HG03135 (cell line): ENCODE results near the gene RPH3AL.

Experiments used
- ATAC-seq: cut with Tn5 transposase; IDR thresholded peaks from one replicate; pipeline ENCODE4 v1.9.1; 2021; ENCODE audit warnings: mild to moderate bottlenecking, moderate library complexity; ENCODE audit not compliant: unreplicated experiment

RPH3AL gene

GRCh38 chr17:337022-337420 is 15.6 kb downstream of the RPH3AL start:
- no peak for ATAC-seq

GRCh38 chr17:336110-337021 is 16.2 kb downstream of the RPH3AL start:
- no peak for ATAC-seq

GRCh38 chr17:335691-336090 is 16.9 kb downstream of the RPH3AL start:
- no peak for ATAC-seq

- no peak for ATAC-seq
These were observed 17.6 kb downstream of the RPH3AL start for GRCh38 chr17:334974-335481.

- ATAC-seq, result no peak
These were observed 18.8 kb downstream of the RPH3AL start for GRCh38 chr17:333626-334396.

GRCh38 chr17:332558-333322 is 19.9 kb downstream of the RPH3AL start:
- no peak for ATAC-seq

GRCh38 chr17:332023-332422 is 20.6 kb downstream of the RPH3AL start:
- no peak for ATAC-seq

- no peak for ATAC-seq
These were observed 21.5 kb downstream of the RPH3AL start for GRCh38 chr17:330993-331701.

GRCh38 chr17:329784-330420 is 22.7 kb downstream of the RPH3AL start:
- no peak for ATAC-seq

GRCh38 chr17:327971-328370 is 24.6 kb downstream of the RPH3AL start:
- no peak for ATAC-seq

GRCh38 chr17:327296-327695 is 25.3 kb downstream of the RPH3AL start:
- no peak for ATAC-seq

GRCh38 chr17:326010-326621 is 26.5 kb downstream of the RPH3AL start:
- ATAC-seq, result no peak

- no peak for ATAC-seq
These were observed 27.2 kb downstream of the RPH3AL start for GRCh38 chr17:325270-326009.

GRCh38 chr17:323721-324571 is 28.7 kb downstream of the RPH3AL start:
- ATAC-seq, result no peak

- ATAC-seq, result no peak
These were observed 29.4 kb downstream of the RPH3AL start for GRCh38 chr17:323181-323580.

GRCh38 chr17:322006-322780 is 30.4 kb downstream of the RPH3AL start:
- no peak for ATAC-seq

- ATAC-seq, result no peak
These were observed 31.1 kb downstream of the RPH3AL start for GRCh38 chr17:321386-321941.
